Bronchial epithelial cell (primary cell): ENCODE measurements around the gene TCF23. TPM values are rescaled to one million over a fixed set of nuclear protein-coding genes. Genes with fewer than 3 reads are reported as not detected.

ENCODE experiments used
- DNase-seq: peaks from one replicate; pipeline ENCODE4 v3.0.0-alpha.2; 2010; ENCODE audit warnings: low read depth
- FAIRE-seq: peaks from 2 replicates; lab custom pipeline; 2011; peaks lifted over from hg19 to GRCh38; lab: Jason Lieb, UNC
- H3K27me3 ChIP-seq: 2 replicates; pipeline ENCODE4 v1.5.1; 2011; ENCODE audit warnings: low read length; ENCODE audit not compliant: control insufficient read depth, insufficient read depth
- H3K36me3 ChIP-seq: 2 replicates; pipeline ENCODE4 v1.5.1; 2011; ENCODE audit warnings: low read length; ENCODE audit not compliant: control insufficient read depth, insufficient read depth
- H3K4me3 ChIP-seq: 2 replicates; pipeline ENCODE4 v1.5.1; 2011; ENCODE audit warnings: mild to moderate bottlenecking, low read depth, low read length, control low read depth
- total RNA-seq: library from RNA; depleted of rRNA; stranded (reverse); fragments of >200 nt; gene quantifications from 2 replicates; pipeline ENCODE4 v1.2.1, GENCODE V29; 2014
- TF ChIP-seq, protein P1 (sequence below): IDR thresholded peaks from 2 replicates; pipeline ENCODE4 v1.5.1; 2011; ENCODE audit warnings: mild to moderate bottlenecking, moderate library complexity, low read length, control low read depth, inconsistent platforms; ENCODE audit not compliant: insufficient read depth, severe bottlenecking

TCF23 gene
- total RNA-seq, 1 donor from 2014 or later: not detected

DNA sequence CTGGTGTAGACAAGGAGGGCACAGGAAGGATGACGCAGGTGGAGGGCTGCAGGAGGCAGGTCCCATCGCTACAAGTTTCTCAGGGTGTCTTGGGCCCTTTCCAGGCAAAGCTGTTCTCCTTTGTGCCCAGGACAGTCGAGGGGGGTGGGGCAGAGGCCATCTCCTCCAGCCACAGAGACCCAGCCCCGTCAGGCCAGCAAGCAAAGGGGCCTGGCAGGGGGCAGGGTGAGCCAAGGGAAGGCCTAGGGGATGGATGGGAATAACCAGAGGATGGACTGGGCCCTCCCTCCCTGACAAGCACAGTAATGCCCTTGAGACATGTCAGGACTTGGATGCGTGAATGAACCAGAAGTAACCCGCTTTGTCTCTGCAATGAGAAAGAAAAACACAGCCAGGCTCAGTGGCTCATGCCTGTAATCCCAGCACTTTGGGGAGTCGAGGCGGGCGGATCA is 6.3 kb downstream of the TCF23 start:
- TF ChIP-seq, protein P1, sequence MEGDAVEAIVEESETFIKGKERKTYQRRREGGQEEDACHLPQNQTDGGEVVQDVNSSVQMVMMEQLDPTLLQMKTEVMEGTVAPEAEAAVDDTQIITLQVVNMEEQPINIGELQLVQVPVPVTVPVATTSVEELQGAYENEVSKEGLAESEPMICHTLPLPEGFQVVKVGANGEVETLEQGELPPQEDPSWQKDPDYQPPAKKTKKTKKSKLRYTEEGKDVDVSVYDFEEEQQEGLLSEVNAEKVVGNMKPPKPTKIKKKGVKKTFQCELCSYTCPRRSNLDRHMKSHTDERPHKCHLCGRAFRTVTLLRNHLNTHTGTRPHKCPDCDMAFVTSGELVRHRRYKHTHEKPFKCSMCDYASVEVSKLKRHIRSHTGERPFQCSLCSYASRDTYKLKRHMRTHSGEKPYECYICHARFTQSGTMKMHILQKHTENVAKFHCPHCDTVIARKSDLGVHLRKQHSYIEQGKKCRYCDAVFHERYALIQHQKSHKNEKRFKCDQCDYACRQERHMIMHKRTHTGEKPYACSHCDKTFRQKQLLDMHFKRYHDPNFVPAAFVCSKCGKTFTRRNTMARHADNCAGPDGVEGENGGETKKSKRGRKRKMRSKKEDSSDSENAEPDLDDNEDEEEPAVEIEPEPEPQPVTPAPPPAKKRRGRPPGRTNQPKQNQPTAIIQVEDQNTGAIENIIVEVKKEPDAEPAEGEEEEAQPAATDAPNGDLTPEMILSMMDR: no peak
- peak; percentile 75 for DNase-seq
- Histone ChIP-seq H3K27me3 (peaks cover 2% of the 10 kb centered on the region), H3K4me3 (no peak overlapping the region), H3K36me3 (no peaks in the 10 kb centered on the region)
- no peak for FAIRE-seq

DNA sequence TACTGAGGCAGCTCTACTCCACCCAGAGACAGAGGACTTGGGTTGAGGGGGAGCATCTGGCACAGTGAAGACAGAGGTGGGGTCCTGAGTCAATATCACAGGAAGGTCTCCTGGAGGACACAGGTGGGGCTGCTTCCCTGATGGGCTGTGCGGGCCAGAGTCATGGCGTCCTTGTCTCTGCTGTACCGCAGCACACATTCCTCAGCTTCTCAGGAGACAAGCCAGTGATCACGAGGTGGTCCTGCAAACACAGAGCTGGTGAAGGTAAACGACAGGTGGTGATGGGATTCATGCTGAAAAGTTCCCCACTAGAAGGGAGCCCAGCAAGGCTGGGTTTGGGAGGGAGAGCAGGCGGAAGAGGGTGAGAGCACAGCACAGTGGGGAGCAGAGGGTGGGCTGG is 9.7 kb downstream of the TCF23 start:
- TF ChIP-seq, protein P1: no peak
- no peak for DNase-seq
- FAIRE-seq: no peak
- Histone ChIP-seq H3K27me3 (peaks cover 2% of the 10 kb centered on the region), H3K4me3 (no peak overlapping the region), H3K36me3 (no peaks in the 10 kb centered on the region)

DNA sequence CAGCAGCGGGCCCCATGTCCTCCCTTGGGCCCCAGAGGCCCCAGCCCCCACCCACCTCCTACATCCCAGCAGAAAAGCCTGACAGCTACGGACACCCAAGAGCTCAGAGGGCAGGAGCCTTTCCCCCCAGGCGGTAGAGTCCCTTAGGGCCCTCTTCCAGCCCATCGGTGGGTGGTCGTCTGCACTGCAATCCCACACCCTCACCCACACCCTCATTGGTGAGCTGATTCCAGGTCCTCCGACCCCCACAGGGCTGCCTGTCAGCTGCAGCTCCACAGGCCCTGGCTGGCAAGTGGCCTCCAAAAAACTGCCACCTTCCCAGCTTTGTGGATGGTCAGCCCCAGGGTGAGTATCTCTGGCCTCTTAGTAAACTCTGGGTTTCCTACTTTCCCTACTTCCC is 10.5 kb downstream of the TCF23 start:
- no peak for FAIRE-seq
- TF ChIP-seq, protein P1: no peak
- H3K4me3 ChIP-seq: no peak overlapping the region
- H3K27me3 ChIP-seq: peaks cover 2% of the 10 kb centered on the region
- DNase-seq: no peak
- no peaks in the 10 kb centered on the region for H3K36me3 ChIP-seq

DNA sequence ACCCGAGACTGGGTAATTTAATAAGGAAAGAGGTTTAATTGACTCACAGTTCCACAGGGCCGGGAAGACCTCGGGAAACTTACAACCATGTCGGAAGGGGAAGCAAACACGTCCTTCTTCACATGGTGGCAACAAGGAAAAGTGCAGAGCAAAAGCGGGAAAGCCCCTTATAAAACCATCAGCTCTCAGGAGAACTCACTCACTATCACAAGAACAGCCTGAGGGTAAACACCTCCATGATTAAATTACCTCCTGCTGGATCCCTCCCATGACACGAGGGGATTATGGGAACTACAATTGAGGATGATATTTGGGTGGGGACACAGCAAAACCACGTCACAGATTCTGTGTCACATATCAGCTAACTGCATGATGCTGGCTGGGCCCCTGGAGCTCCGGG is 11.4 kb downstream of the TCF23 start:
- Histone ChIP-seq H3K27me3 (peaks cover 2% of the 10 kb centered on the region), H3K4me3 (no peak overlapping the region), H3K36me3 (no peaks in the 10 kb centered on the region)
- no peak for DNase-seq
- TF ChIP-seq, protein P1: no peak
- FAIRE-seq: no peak

DNA sequence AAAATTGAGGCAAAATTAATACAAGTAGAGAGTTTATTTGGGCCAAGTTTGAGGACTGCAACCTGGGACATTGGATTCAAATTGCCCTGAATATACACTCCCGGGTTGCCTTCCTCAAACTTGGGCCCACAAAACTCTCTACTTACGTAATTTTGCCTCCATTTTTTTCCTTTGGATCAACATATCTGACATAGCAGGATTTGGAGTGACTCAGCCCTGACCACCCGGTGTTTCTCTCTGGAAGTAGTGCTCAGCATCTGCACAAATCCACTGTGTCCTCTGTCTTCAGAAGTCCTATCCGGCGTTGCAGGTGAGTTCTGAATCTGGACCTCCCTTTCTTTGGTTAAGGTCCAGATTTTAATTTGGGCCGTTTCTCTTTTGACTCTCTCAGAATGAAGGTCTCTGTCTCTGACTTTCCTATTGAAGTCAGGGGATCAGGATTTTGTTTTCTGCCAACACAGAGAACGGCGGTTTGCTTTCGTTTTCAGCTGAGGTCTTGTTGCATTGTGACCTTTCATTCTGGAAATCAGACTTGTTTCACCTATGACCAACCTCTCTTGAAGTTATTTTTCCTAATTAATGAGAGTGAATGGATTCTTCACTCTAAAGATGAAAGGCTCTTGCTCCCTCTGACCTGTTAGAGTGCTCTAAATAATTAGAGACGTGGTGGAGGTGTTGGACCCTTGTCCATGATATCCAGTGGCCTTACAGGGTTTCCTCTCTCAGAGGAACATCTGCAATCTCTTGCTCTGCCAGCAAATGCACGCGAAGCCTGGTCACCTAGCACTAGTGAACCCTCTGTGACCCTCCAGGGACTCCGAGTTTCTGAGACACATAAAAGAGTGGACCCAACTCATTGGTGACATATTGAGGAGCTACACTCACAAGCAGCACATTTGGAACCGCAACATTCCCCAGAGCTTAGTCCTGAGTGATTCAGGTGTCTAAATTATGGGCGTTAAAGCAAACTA is 13.6 kb downstream of the TCF23 start:
- H3K36me3 ChIP-seq: no peaks in the 10 kb centered on the region
- TF ChIP-seq, protein P1: no peak
- H3K4me3 ChIP-seq: no peak overlapping the region
- DNase-seq (no peak), FAIRE-seq (no peak)
- H3K27me3 ChIP-seq: peaks cover 2% of the 10 kb centered on the region
